Psoas muscle (tissue), 8 donors: Measurements from ENCODE around the gene ZNF532. TPM values are rescaled to one million over a fixed set of nuclear protein-coding genes. Genes with fewer than 3 reads are reported as not detected.

ENCODE experiments used
- ATAC-seq, 4 donors: fragments of 200-7000 bp; cut with Tn5 transposase; one replicate each; pipeline ENCODE4 v1.9.1; 2020; ENCODE audit warnings: moderate library complexity in 3 of 4, mild to moderate bottlenecking in 2 of 4
- DNase-seq, 2 donors: peaks; one replicate each; pipeline ENCODE4 v3.0.0-alpha.2; 2020
- H3K27ac ChIP-seq: fragments of 200-600 bp; one replicate; pipeline ENCODE4 v1.8.0; 2022
- H3K27me3 ChIP-seq, 3 donors: fragments of 200-600 bp in 1 of 3; one replicate each; pipeline versions ENCODE4 v1.6.1 to v1.8.0; 2013 to 2022; ENCODE audit warnings: low read length in 2 of 3, mild to moderate bottlenecking in 2 of 3, moderate library complexity in 1 of 3; ENCODE audit not compliant: insufficient read depth in 3 of 3
- H3K36me3 ChIP-seq, 2 donors: fragments of 200-600 bp in 1 of 2; one replicate each; pipeline versions ENCODE4 v1.6.1 to v1.8.0; 2013 to 2022; ENCODE audit warnings: low read depth in 1 of 2, mild to moderate bottlenecking in 1 of 2, moderate library complexity in 1 of 2; ENCODE audit not compliant: insufficient read depth in 1 of 2
- H3K4me1 ChIP-seq: fragments of 200-600 bp; one replicate; pipeline ENCODE4 v1.8.0; 2022
- H3K4me3 ChIP-seq: fragments of 200-600 bp; one replicate; pipeline ENCODE4 v1.8.0; 2022; ENCODE audit warnings: mild to moderate bottlenecking
- H3K9me3 ChIP-seq: fragments of 200-600 bp; one replicate; pipeline ENCODE4 v1.8.0; 2022
- WGBS, 3 donors: extraction: QIAGEN DNeasy Blood & Tissue Kit; methylation state at CpG; one replicate each; pipeline versions ENCODE4 v1.1.6 to v1.1.7; 2013; 5-methylcytosine and 5-hydroxymethylcytosine counted together
- intact Hi-C, 2 donors: fragments of 100-400 bp; cut with DNase I; formaldehyde crosslinking; loops; one replicate each; pipeline versions ENCODE4 v1.11.0 to v1.14.2; 2022
- polyA plus RNA-seq, 3 donors: library from polyadenylated mRNA; stranded (reverse); fragments of 200-250 nt; gene quantifications; one replicate each; pipeline ENCODE4 v1.2.3, GENCODE V29; 2013
- total RNA-seq, 4 donors: library from RNA; stranded (reverse); fragmentation: NEBNext Ultra II Directional in 2 of 4; extraction: Animal tissue kit (Norgen Biotek cat#: 25700) in 2 of 4; gene quantifications; one replicate each; pipeline versions ENCODE4 v1.2.1 to v1.2.4, GENCODE V29; 2021 to 2023
- TF ChIP-seq, protein P1 (sequence below): fragments of 200-600 bp; IDR thresholded peaks from one replicate; pipeline ENCODE4 v1.8.0; 2022; ENCODE audit warnings: antibody characterized with exemption
- donor health status: healthy with polysubstance abuse.
- donor health status: DM: no; HTN: no; CAD: no; lungs with moderate emphysema.
- donor health status: Bipolar disorder and iron deficiency.
- donor health status: healthy.
- donor health status: DM: yes; HTN: yes; CAD: no.
- donor health status: DM: no; HTN: no; CAD: no.
- donor health status: DM: no; HTN: no; CAD: no.
- donor health status: DM: yes; HTN: yes; CAD: no.

ZNF532 gene
- total and polyA plus RNA-seq, 7 donors: 13.6 to 105 (median 68.8) TPM

DNA sequence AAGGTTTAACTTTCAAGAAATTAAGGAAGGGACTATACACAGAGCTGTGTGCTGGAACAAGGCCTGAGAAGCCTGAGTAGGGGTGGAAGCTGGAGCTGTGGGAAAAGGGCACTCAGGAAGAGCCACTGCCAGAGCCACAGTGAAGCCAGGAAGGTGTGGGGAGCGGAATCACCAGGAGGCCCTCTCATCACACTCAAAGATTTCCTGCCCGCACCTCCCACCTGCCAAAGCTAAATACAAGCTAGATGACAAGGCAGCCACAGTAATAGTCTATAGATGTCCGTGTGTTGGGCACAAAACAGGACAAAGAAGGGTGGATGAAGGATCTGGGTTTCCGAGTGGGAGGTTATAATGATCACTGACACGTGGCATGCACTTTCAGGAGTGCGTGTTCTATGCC, 126.0 kb downstream of the ZNF532 start:
- TF ChIP-seq, protein P1, sequence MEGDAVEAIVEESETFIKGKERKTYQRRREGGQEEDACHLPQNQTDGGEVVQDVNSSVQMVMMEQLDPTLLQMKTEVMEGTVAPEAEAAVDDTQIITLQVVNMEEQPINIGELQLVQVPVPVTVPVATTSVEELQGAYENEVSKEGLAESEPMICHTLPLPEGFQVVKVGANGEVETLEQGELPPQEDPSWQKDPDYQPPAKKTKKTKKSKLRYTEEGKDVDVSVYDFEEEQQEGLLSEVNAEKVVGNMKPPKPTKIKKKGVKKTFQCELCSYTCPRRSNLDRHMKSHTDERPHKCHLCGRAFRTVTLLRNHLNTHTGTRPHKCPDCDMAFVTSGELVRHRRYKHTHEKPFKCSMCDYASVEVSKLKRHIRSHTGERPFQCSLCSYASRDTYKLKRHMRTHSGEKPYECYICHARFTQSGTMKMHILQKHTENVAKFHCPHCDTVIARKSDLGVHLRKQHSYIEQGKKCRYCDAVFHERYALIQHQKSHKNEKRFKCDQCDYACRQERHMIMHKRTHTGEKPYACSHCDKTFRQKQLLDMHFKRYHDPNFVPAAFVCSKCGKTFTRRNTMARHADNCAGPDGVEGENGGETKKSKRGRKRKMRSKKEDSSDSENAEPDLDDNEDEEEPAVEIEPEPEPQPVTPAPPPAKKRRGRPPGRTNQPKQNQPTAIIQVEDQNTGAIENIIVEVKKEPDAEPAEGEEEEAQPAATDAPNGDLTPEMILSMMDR: no peak
- intact Hi-C loops: loop anchor here in 1 of 2 donors (2.0 to 5.0 kb wide), 2 partner anchors 37 to 72 kb away; no protein-coding TSS in a partner anchor
- Histone ChIP-seq H3K9me3 (no peaks in the 10 kb centered on the region), H3K4me1 (peaks cover 52% of the 10 kb centered on the region), H3K4me3 (no peak overlapping the region), H3K27ac (peak overlapping the region; percentile 90), H3K36me3 (peaks cover 0 to 7% of the 10 kb centered on the region in 2 donors), H3K27me3 (no peaks in the 10 kb centered on the region)
- 20 to 41% (median 26%) methylated on average over 6 of the region's 6 CpGs for WGBS, 3 donors
- ATAC-seq (peak; percentile 49 to 75 (median 72)), DNase-seq (peak in 1 of 2 donors; percentile 59)

- Histone ChIP-seq H3K27ac (peak overlapping the region; percentile 90), H3K4me3 (no peak overlapping the region), H3K9me3 (no peaks in the 10 kb centered on the region), H3K4me1 (peaks cover 58% of the 10 kb centered on the region), H3K27me3 (no peaks in the 10 kb centered on the region), H3K36me3 (peaks cover 0 to 4% of the 10 kb centered on the region in 2 donors)
- 14 to 27% (median 21%) methylated on average over 7 of the region's 7 CpGs for WGBS, 3 donors
- TF ChIP-seq, protein P1: peak; percentile 23
- intact Hi-C loops: loop anchor here in 1 of 2 donors (2.0 to 5.0 kb wide), 2 partner anchors 36 to 72 kb away; no protein-coding TSS in a partner anchor
- no peak for DNase-seq
- peak; percentile 80 to 86 (median 82) for ATAC-seq
These were observed 126.6 kb downstream of the ZNF532 start for GRCh38 chr18:58991167-58991798.

GRCh38 chr18:58992301-58993231, 127.9 kb downstream of the ZNF532 start:
- Histone ChIP-seq H3K4me1 (peaks cover 69% of the 10 kb centered on the region), H3K9me3 (no peaks in the 10 kb centered on the region), H3K27me3 (no peaks in the 10 kb centered on the region), H3K36me3 (no peaks in the 10 kb centered on the region), H3K4me3 (no peak overlapping the region), H3K27ac (peak overlapping the region; percentile 90)
- TF ChIP-seq, protein P1: no peak
- DNase-seq: no peak
- intact Hi-C loops: loop anchor here in 1 of 2 donors (5.0 kb wide), 1 partner anchor 35 kb away; no protein-coding TSS in a partner anchor
- 36 to 60% (median 50%) methylated on average over 16 of the region's 16 CpGs for WGBS, 3 donors
- no peak for ATAC-seq

- peak overlapping the region; percentile 90 for H3K27ac ChIP-seq
- no peaks in the 10 kb centered on the region for H3K36me3 ChIP-seq
- peaks cover 70% of the 10 kb centered on the region for H3K4me1 ChIP-seq
- intact Hi-C loops: loop anchor here in 1 of 2 donors (5.0 kb wide), 1 partner anchor 34 kb away; no protein-coding TSS in a partner anchor
- ATAC-seq: no peak
- no peak overlapping the region for H3K4me3 ChIP-seq
- no peaks in the 10 kb centered on the region for H3K27me3 ChIP-seq
- WGBS, 3 donors: 49 to 59% (median 50%) methylated on average over 4 of the region's 4 CpGs
- TF ChIP-seq, protein P1: no peak
- DNase-seq: no peak
- H3K9me3 ChIP-seq: no peaks in the 10 kb centered on the region
These were observed 128.6 kb downstream of the ZNF532 start for GRCh38 chr18:58993260-58993659.
